HEK293 (cell line): Measurements from ENCODE around the gene SRPRB.

Source experiments
- CTCF ChIA-PET: fragments of 350-600 bp; formaldehyde crosslinking; extraction: SDS; loops from one replicate; lab custom pipeline; 2021; ENCODE audit warnings: antibody characterized with exemption; lab: Yijun Ruan, JAX
- POLR2A ChIA-PET: fragments of 300-600 bp; formaldehyde crosslinking; extraction: SDS; loops from one replicate; lab custom pipeline; 2020; ENCODE audit warnings: antibody characterized with exemption, inconsistent platforms; lab: Yijun Ruan, JAX
- H3K27ac ChIP-seq: fragments of 200-500 bp; sonication (Bioruptor generic); 2 replicates; pipeline ENCODE4 v1.5.1; 2014; ENCODE audit warnings: low read depth, low read length, control low read depth, inconsistent platforms; ENCODE audit errors: extremely low read depth
- H3K36me3 ChIP-seq, 2 experiments: fragments of 200-500 bp in 1 of 2; sonication (Bioruptor generic) in 1 of 2; 1 replicate in 1 of 2; 2 replicates in 1 of 2; pipeline ENCODE4 v1.5.1; 2014 to 2017; ENCODE audit warnings: inconsistent platforms in 2 of 2, low read length in 2 of 2; ENCODE audit not compliant: control insufficient read depth in 2 of 2, insufficient read depth in 1 of 2
- H3K4me1 ChIP-seq: fragments of 200-500 bp; sonication (Bioruptor generic); 2 replicates; pipeline ENCODE4 v1.5.1; 2014; ENCODE audit warnings: mild to moderate bottlenecking, low read length, inconsistent platforms; ENCODE audit not compliant: control insufficient read depth, insufficient read depth
- H3K4me3 ChIP-seq: 2 replicates; pipeline ENCODE4 v1.5.1; 2011; ENCODE audit warnings: low read depth, mild to moderate bottlenecking, control low read depth, low read length, moderate library complexity
- H3K9me3 ChIP-seq: fragments of 200-500 bp; sonication (Bioruptor generic); 2 replicates; pipeline ENCODE4 v1.5.1; 2014; ENCODE audit warnings: low read depth, low read length, inconsistent platforms; ENCODE audit not compliant: control insufficient read depth, insufficient read depth
- KLF17 ChIP-seq: fragments of 450-650 bp; formaldehyde crosslinking; IDR thresholded peaks from 2 replicates; pipeline ENCODE4 v1.5.1; 2016; ENCODE audit warnings: missing biosample characterization, missing genetic modification characterization
- MZF1 ChIP-seq: fragments of 450-650 bp; formaldehyde crosslinking; IDR thresholded peaks from 2 replicates; pipeline ENCODE4 v1.5.1; 2017; ENCODE audit warnings: missing biosample characterization, missing genetic modification characterization, borderline replicate concordance
- PBX3 ChIP-seq: sonication (generic); formaldehyde crosslinking; IDR thresholded peaks from 2 replicates; pipeline ENCODE4 v1.8.1; 2022; ENCODE audit warnings: mild to moderate bottlenecking, moderate library complexity, missing genetic modification reagents
- SP3 ChIP-seq: fragments of 450-650 bp; formaldehyde crosslinking; IDR thresholded peaks from 2 replicates; pipeline ENCODE4 v1.5.1; 2016; ENCODE audit warnings: missing biosample characterization, missing genetic modification characterization
- YY2 ChIP-seq: fragments of 450-650 bp; formaldehyde crosslinking; IDR thresholded peaks from 2 replicates; pipeline ENCODE4 v1.5.1; 2016; ENCODE audit warnings: missing biosample characterization, missing genetic modification characterization
- ZBTB11 ChIP-seq: fragments of 450-650 bp; formaldehyde crosslinking; conservative IDR thresholded peaks from 2 replicates; pipeline ENCODE4 v1.5.1; 2016; ENCODE audit warnings: low read depth, missing biosample characterization, missing genetic modification characterization
- ZBTB49 ChIP-seq: fragments of 450-650 bp; formaldehyde crosslinking; IDR thresholded peaks from 2 replicates; pipeline ENCODE4 v1.5.1; 2016; ENCODE audit warnings: missing biosample characterization, missing genetic modification characterization, low read depth
- ZFP41 ChIP-seq: fragments of 450-650 bp; formaldehyde crosslinking; IDR thresholded peaks from 2 replicates; pipeline ENCODE4 v1.5.1; 2016; ENCODE audit warnings: missing biosample characterization, missing genetic modification characterization, borderline replicate concordance
- ZNF18 ChIP-seq: fragments of 450-650 bp; formaldehyde crosslinking; IDR thresholded peaks from 2 replicates; pipeline ENCODE4 v1.5.1; 2016; ENCODE audit warnings: missing biosample characterization, missing genetic modification characterization
- ZNF2 ChIP-seq: fragments of 450-650 bp; formaldehyde crosslinking; IDR thresholded peaks from 2 replicates; pipeline ENCODE4 v1.5.1; 2016; ENCODE audit warnings: missing biosample characterization, missing genetic modification characterization
- ZNF335 ChIP-seq: fragments of 450-650 bp; formaldehyde crosslinking; conservative IDR thresholded peaks from 2 replicates; pipeline ENCODE4 v1.5.1; 2016; ENCODE audit warnings: missing biosample characterization, missing genetic modification characterization
- ZNF473 ChIP-seq: fragments of 450-650 bp; formaldehyde crosslinking; IDR thresholded peaks from 2 replicates; pipeline ENCODE4 v1.5.1; 2017; ENCODE audit warnings: missing biosample characterization, missing genetic modification characterization
- ZNF518A ChIP-seq: fragments of 450-650 bp; formaldehyde crosslinking; conservative IDR thresholded peaks from 2 replicates; pipeline ENCODE4 v1.5.1; 2016; ENCODE audit warnings: low read depth, missing biosample characterization, missing genetic modification characterization
- ZNF596 ChIP-seq: fragments of 450-650 bp; IDR thresholded peaks from 2 replicates; pipeline ENCODE4 v1.5.0; 2018; ENCODE audit warnings: missing biosample characterization, mild to moderate bottlenecking, missing genetic modification characterization, moderate library complexity
- ZNF600 ChIP-seq: fragments of 450-650 bp; formaldehyde crosslinking; IDR thresholded peaks from 2 replicates; pipeline ENCODE4 v1.5.1; 2016; ENCODE audit warnings: missing biosample characterization, missing genetic modification characterization

SRPRB gene

GRCh38 chr3:133797396-133798105 is 8.1 kb upstream of the SRPRB start:
- Histone ChIP-seq H3K4me3 (no peak overlapping the region), H3K36me3 (no peaks in the 10 kb centered on the region), H3K27ac (no peak overlapping the region), H3K4me1 (no peaks in the 10 kb centered on the region), H3K9me3 (no peaks in the 10 kb centered on the region)
- POLR2A ChIA-PET: no interaction called here
- CTCF ChIA-PET: interaction anchor here (0.6 kb wide), 1 partner anchor 1138 kb away, joined by 4 read pairs; no protein-coding TSS in a partner anchor
- TF ChIP-seq ZNF518A (tag by site-specific recombination) (no peak), ZNF335 (0 out of 2 replicates have a peak, but pooled peaks have one; percentile 16)

GRCh38 chr3:133799794-133800585 is 5.6 kb upstream of the SRPRB start:
- TF ChIP-seq KLF17 (no peak), ZNF600 (tag by site-specific recombination) (peak; percentile 70), ZNF596 (tag by site-specific recombination) (no peak), ZNF18 (tag by site-specific recombination) (no peak), ZBTB49 (tag by site-specific recombination) (no peak), ZNF2 (tag by site-specific recombination) (no peak), ZNF473 (tag by site-specific recombination) (no peak), MZF1 (tag by site-specific recombination) (no peak), YY2 (tag by site-specific recombination) (no peak), PBX3 (CRISPR knock-in tag) (no peak), ZBTB11 (tag by site-specific recombination) (no peak), ZNF335 (peak; percentile 43; the same call in 1 of the 2 replicates), ZFP41 (no peak), SP3 (no peak)
- TF ChIP-seq, all 188 proteins: peak for 2
- ChIA-PET CTCF (no interaction called here), POLR2A (no interaction called here)
- H3K36me3 ChIP-seq: no peaks in the 10 kb centered on the region
- no peak overlapping the region for H3K27ac ChIP-seq
- H3K9me3 ChIP-seq: no peaks in the 10 kb centered on the region
- no peaks in the 10 kb centered on the region for H3K4me1 ChIP-seq
- H3K4me3 ChIP-seq: no peak overlapping the region
